OCI-M2 (cell line): ENCODE measurements around the gene HSBP1.

ENCODE experiments used
- DNase-seq: peaks from one replicate; lab custom pipeline; 2025; ENCODE audit not compliant: unreplicated experiment; lab: John Stamatoyannopoulos, UW

HSBP1 gene

DNA sequence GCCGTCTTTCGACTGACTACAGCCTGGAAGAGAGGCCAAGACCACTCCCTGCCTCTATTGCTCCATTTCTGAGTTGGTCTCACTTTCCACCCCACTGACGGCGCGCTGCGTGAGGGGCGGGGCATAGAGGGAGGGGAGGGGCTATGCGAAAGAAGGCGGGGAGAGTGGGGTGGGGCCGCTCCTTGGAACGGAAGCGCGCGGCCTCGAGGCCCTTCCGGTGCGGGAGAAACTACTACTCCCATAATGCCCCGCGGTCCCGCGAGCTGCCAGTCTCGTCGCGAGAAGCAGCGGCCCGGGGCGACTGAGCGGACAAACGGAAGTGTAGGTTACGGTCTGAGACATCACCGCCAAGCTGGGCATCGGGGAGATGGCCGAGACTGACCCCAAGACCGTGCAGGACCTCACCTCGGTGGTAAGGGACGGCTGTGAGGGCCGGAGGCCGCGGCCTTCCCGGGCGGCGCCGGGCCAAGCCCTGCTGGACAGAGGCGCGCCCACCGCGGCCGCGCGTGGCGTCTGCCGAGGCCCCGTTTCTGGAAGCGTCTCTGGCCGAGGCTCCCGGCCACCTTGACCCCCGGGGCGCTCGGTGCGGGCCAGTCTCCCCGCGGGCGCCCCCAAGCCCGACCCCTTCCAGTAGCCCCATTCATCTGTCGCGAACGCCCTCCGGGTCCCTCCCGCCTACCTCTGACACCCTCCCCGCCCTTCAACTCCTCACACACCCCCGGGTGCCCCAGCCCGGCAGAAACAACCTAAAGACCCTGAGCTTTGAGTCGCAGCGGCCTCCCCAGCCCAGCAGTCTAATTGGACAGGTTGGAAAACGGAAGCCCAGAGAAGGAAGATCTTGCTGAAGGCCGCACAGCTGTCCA lies at the start of gene HSBP1:
TSS of gene HSBP1 (plus strand) at position 269 of the 863 bp plus-strand sequence. CDS start at position 368, 99 bp downstream.
- DNase-seq: peak; percentile 51

DNA sequence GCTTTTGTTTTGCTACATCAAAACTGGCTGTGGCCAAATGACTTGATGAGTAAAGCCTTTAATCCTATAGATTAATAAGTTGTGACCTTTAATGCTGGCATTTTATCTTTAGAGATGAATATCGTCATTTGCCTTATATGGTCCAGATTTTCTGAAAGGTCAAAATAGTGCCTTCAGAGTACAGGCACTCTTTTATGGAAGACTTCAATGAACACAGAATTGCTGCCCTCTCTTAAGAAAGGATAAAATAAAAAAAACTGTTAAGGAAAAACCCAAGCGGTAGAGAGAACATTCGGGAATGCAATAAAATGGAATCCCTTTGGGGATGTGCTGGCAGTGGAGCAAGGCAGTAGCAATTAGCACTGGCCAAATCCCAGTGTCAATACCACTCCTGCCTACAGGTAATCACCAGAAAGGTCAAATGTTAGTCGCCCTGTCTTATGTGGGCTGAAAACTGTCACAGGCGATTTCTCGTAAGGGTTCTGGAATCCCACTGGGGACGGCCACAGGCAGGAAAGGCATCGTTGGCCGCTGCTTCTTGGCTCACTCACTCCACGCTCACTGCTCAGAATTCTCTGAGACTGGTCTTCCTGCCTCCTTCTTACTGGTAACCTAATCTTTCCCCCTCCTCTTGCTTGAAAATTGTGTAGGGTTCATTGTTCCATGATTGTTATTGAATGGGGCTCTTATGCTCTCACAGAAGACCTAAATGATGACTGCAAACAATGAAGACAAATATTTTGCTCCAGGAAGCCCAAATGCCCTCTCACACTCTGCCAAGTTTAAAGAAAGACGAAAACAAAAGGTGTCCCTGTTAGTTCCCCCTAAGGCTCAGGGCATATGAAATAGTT lies 45.4 kb upstream of the HSBP1 start:
- no peak for DNase-seq

DNA sequence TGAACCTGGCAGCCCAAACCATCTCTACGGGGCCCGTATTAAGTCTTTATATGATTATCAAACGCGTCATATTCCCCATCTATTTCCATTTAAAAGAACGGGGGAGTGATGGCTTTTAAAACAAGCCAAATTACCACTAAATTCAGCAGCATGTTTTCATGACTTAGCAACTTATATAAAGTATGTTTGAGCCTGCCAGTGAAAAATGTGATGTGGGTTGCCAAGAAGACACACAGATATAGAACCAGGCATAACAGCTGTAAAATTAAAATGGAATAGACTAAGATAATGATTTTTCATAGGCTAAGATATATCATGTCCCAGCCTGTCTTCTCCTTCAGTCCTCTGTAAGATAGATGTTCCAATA lies 44.8 kb upstream of the HSBP1 start:
- DNase-seq: no peak

DNA sequence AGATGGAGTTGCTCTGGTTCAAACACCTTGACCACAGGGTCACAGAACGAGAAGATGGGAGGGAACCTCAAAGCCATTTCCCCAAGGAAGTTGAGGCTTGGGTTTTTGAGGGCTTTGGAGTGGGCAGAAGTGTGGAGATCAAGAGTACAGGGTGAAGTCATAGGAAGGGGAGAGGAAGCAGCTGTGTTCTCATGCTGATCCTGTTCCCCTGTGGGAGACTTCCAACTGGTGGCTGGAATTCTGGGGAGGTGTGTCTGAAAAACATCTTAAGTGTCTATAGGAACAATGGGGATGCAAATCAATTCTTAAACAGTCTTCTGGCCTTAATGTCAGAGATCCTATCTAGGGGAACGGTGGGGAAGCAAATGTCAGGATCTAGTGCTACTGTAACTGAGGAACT lies 38.8 kb upstream of the HSBP1 start:
- DNase-seq: no peak

DNA sequence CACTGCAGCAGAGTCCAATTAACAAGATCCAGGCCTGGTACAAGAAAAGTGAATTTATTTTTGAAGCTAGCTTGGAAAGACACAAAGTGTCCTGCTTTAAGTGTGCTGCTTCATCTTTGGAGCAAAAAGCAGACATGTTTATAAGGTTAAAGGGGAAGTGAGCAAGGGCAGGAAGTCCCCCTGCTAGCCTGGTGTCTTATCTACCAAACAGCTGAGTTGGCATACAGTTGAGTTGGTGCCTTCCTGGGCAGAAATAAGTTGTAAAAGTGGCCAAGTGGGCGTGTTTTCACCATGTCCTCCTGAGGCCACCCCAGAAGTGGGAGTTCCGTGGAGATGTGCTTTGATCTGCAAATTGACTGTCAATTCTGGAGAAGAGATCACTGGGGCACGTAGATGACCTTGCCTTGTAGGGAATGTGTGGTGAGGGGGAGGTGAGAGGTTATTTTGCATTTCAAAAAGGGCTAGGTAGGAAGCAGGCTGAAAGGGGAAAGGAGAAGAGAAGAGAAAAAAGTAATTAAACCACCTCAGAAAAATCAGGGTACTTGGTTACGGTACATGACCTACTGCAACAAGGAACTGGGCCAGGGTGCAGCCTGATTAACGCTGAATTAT lies 38.3 kb upstream of the HSBP1 start:
- no peak for DNase-seq

DNA sequence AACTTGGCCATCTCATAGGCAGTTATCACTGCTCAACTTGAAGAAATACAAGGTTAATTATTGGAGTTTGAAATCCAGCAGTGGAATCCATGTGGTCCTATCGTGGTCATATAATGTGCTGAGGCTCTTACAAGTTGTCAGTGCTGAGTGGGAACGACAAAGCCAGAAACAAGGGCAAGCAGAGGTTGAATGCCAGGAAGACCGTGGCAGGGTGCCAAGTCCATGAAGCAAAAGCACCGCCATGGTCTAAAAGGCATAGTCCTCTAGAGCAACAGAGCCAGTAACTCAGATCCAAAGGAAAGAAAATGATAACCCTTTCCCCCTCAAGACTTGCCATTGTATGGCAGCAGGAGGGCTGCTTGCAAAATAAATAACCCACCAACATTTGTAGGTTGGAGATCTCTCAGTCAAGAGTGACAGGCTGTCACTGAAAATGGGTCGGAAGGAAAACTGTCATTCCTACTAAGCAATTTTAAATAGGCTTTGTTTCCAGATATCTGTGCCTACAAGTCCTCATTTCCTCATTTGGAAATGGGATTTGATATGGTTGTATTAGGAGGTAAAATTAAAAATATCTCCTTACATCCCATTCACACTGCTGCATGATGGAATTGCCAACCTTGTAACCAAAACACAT lies 36.4 kb upstream of the HSBP1 start:
- DNase-seq: no peak

DNA sequence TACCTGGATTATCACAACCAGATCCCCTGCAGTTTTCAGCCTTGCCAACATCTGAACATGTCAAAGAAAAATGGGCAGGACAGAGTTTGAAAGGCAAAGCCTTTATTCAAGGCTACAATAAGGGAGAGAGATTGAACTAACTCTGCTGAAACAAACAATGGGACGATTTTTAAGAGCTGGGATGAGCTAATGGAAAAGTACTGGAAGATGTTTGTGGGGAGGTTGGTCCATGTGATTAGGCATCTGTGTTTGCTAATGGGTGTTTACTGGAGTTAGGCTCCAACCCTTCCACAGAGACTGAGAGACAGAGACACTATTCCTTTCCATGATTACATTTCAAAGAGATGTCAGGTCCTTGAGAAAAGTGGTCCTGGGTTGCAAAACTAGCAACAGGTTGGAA lies 35.0 kb upstream of the HSBP1 start:
- DNase-seq: no peak

DNA sequence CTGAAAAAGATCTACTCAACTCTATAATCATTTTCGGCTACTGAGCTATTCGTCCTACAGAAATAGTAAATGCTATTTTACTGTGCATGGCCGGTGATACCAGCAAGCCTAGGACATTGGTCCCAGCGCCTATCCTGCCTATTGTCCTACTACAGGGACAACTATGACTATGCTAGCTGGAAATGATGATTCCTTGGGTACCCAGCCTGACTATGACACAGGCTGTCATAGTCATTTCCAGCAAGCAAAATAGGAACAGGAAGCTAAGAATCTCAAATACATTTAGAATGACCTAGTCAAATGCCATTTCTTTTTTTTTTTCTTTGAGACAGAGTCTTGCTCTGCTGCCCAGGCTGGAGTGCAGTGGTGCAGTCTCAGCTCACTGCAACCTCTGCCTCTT lies 33.7 kb upstream of the HSBP1 start:
- no peak for DNase-seq

DNA sequence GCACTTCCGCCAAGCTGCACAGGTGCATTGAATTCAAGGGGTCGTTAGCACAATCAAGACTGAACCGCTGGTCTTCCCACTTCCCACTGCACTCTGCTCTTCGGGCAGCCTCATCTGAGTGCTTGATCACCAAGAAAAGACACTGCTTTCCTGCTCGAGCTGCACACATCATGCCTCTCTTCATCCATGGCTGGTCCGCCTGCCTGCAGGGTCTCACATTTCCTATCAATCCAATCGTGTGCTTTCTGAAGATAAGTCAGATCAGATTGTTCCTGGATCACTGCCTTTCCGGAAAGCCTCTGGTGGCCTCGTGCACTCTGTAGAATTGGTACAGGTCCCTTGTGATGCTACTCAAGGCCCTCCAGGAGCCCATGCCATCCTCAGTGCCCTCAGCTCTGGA lies 30.8 kb upstream of the HSBP1 start:
- DNase-seq: no peak

DNA sequence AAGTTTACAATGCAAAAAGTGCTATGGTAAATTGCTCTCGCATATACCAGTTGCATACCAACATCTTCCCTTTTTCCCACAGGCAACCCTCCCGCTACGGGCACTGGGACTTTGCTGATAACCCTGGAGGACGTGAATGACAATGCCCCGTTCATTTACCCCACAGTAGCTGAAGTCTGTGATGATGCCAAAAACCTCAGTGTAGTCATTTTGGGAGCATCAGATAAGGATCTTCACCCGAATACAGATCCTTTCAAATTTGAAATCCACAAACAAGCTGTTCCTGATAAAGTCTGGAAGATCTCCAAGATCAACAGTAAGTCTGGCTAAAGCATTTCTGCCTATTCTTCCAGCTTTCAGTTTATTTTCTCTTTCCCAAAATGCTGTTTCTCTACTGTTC lies 27.9 kb upstream of the HSBP1 start:
- DNase-seq: no peak

DNA sequence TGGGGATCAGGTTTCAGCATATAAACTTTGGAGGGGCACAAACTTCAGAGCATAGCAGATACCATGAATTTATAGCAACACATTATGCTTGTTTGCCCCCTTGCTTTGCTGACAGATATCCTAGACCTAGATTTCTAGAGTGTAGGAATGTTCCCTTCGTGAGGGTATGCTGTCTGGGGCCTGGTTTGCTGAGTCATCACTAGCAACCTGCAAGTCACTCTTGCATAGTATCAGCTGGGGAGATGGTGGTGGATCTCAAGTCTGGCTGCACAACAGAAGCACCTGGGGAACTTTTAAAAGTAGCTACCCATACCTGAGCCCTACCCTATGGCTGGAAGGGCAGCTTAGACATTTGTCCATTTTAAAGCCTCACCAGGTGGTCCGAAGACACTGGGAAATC lies 22.3 kb upstream of the HSBP1 start:
- DNase-seq: no peak

DNA sequence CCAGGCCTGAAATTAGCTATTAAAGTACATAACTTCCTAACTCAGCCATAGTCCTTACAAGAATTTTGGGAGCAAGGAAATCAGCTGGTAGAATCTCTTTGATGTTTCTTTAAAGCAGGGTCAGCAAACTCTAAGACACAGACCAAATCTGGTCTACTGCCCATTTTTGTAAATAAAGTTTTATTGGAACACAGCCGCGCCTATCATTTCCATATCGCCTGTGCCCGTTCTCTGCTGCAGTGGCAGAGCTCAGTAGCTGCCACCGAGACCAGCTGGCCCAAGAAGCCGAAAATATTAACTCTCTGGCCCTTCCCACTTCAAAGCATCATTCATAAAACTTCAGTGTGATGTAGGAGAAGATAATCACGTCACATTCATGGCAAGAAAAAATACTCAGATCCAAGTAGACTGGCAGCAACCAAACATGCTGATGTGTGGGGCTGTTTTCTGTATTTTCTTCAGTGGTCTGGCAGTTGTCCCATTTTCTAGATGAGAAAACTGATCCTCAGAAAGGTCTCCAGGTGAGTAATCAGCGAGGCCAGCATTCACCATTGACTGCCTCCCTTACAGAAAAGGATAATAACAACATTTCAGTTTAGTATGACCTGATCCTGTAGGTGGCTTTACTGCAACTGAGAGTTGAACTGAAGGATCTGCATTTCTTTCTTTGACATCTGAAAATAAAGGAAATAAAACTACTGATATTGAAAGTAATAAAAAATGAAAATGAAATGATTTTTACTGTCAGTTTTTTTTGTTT lies 18.0 kb upstream of the HSBP1 start:
- DNase-seq: no peak

DNA sequence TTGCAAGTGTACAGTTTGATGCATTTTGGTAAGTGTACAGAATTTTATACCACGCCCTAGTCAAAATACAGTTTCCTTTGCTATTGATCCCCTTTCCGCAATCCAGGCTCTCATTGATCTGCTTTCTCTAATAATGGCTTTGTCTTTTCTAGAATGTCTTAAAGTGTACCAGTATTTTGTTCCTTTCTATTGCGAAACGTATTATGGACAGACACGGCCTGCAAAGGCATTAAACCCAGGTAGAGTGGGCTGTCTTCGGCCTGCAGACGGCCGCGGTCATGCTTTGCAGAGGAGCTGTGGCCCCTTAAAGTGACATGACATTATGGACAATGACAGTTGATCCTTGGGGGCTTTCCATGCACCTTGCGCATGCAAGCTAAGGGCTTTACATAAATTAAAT lies 15.9 kb upstream of the HSBP1 start:
- DNase-seq: no peak

DNA sequence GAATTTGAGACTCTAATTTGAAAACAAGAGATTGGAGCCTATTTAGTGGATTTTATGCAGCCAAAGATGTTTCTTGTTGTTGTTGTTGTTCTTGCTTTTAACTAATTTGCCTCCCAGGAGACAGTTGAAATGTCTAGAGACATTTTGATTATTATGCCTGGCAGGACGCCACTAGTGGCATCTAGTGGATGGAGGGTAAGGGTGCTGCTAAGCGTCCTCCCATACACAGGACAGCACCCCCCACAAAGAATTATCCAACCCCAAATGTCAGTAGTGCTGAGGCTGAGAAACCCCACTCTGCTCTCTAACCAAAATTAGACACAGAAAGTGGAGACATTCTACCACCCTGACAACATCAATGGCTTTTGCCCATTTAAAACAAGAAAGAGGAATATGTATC lies 15.4 kb upstream of the HSBP1 start:
- DNase-seq: no peak

DNA sequence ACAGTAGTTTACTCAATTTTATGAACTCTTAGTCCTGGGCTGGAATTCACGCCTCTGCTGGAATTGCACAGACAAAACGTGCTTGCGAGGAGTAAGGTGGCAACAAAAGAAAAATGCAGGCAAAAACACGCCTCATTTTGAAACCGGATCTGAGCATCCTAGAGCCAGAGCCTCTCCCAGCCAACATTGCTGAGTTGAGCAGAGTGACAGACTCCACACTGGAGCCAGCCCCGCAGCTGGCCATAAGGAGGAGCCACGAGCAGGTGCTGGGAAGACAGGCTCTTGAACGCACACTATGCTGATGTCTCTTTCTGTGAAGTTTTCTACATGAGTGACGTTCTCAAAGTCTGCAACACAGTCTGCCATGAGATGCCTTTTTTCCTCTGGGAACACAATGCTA lies 14.6 kb upstream of the HSBP1 start:
- DNase-seq: no peak

DNA sequence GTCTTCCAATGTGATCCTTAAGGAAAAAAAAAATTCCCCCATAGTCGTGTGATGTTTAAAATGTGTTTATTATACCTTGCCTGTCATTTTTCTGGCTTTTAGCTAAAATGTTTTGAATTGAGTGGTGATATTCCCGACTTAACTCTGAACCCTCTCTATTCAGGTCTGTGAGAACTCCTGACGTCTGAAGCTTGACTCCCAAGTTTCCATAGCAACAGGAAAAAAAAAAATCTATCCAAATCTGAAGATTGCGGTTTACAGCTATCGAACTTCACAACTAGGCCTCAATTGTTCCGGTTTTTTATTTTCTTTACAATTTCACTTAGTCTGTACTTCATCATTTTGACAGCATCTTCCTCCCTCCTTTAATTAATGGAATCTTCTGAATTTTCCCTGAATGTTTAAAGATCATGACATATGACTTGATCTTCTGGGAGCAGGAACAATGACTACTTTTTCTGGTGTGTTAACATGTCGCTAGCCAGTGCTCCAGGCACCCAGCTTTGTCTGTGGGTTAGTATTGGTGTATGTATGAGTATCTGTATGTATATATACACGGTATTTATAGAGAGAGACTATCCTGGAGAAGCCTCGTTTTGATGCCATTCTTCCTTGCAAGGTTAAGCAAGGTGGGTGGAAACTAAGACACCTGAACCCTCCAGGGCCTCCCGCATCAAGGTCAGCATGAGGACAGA lies 12.8 kb upstream of the HSBP1 start:
- no peak for DNase-seq

DNA sequence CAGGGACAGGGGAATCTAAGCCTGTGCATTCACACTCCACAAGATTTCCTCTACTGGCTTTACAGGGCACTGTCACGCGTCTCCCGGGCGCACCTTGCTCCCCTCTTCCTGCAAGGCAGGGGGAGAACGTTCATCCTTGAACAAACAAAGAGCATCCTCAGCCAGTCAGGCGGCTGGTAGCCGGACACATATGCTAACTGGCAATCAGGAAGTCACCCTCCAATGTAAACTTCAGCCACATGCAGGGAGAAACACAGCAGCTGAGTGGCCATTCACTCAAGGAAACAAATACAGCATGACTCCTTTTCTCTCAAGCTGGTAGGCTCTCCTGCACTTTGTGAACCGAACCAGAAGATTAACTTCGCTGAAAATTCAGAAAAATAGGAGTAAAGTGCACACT lies 10.8 kb upstream of the HSBP1 start:
- DNase-seq: no peak

DNA sequence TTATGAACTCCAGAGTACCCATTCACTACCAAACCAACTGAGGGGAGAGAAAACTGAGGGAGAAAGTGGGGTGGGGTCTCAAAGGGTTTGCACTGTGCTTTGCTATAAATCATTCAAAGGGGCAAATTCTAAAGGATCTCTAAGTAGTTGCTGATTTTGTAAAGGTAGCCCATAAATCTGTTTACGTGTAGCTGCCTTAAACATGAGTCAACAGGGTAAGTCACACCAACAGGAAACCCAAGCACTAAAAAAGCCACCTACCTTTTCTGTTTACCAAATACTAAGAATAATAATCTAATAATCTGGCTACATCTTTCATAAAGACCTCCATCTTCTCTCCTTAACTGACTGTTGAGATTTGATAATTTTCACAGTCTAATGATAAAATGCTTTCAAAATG lies 8.4 kb upstream of the HSBP1 start:
- DNase-seq: no peak

DNA sequence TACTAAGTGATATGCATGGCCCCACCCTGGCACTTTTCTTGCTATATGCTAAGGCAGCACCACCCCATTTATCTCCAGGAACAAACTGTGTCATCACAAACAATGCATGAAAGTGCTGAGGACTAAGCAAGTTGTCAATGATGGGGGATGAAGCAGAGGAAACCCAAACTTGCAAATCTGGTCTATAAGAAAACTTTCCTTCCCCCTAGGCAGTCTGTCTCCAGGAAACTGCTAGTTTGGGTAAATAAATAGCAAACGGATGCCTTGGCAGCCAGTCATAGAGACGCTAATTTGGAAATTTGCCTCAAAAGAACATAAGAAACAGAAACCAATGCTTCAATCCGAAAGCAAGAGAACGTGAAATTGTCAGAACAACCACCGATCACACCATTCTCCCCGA lies 5.6 kb upstream of the HSBP1 start:
- DNase-seq: no peak

DNA sequence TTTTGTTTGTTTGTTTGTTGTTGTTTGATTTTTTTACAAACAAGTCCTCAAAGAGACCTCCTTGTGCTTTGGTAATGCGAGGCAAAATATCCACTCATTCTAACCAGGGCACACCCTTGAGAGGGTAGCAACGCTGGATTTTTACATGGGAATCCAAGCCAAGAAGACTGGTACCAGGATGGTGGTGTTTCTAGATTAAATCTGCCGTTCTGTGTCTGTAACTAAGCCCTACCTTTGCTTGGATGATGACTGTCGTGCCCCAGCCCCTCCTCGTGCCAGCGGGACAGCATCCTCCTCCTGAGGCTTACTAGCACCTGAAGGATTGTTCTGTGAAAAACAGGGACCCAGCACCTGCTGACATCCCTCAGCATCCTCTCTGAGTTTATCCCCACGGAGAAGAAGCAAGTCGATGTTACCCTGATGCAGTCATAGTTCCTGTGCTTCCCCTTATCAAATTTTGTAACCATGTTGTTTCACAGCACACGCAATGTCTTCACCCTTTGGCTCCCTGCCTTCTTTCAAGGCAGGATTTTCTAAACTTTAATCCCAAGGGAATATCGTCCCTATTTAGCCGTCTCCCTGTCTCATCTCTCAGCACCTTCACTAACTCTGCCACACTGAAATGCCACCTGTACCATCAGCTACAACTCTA lies 5.1 kb upstream of the HSBP1 start:
- no peak for DNase-seq
